Esophagus muscularis mucosa (tissue), 4 donors: Measurements from ENCODE around the gene PPP1R3F. TPM values are rescaled to one million over a fixed set of nuclear protein-coding genes. Genes with fewer than 3 reads are reported as not detected.

Source experiments
- DNase-seq: peaks from one replicate; pipeline ENCODE4 v3.0.0-alpha.2; 2017; ENCODE audit errors: extremely low spot score
- H3K27ac ChIP-seq, 4 donors: fragments of 200-600 bp; sonication (generic); replicated peaks in 1 of 4; 1 replicate in 3 of 4; 2 replicates in 1 of 4; pipeline ENCODE4 v1.5.1; 2016 to 2019; ENCODE audit warnings: mild to moderate bottlenecking in 1 of 4
- H3K27me3 ChIP-seq, 4 donors: fragments of 200-600 bp; sonication (generic); one replicate each; pipeline versions ENCODE4 v1.5.1 to v1.6.0; 2016 to 2019
- H3K36me3 ChIP-seq, 4 donors: fragments of 200-600 bp; sonication (generic); one replicate each; pipeline ENCODE4 v1.5.1; 2016 to 2019
- H3K4me1 ChIP-seq, 4 donors: fragments of 200-600 bp; sonication (generic); one replicate each; pipeline ENCODE4 v1.5.1; 2016 to 2019
- H3K4me3 ChIP-seq, 4 donors: fragments of 200-600 bp; sonication (generic); 1 replicate in 2 of 4; 2 replicates in 2 of 4; pipeline ENCODE4 v1.5.1; 2016 to 2019; ENCODE audit warnings: mild to moderate bottlenecking in 4 of 4, moderate library complexity in 1 of 4
- H3K9me3 ChIP-seq, 4 donors: fragments of 200-600 bp; sonication (generic); 1 replicate in 3 of 4; 2 replicates in 1 of 4; pipeline ENCODE4 v1.5.1; 2016 to 2019
- EP300 ChIP-seq: sonication (generic); formaldehyde crosslinking; IDR thresholded peaks from one replicate; pipeline ENCODE4 v1.6.1; 2017; ENCODE audit warnings: antibody characterized with exemption
- POLR2A ChIP-seq: fragments of 450-650 bp; IDR thresholded peaks from one replicate; pipeline ENCODE4 v1.6.1; 2017; ENCODE audit warnings: antibody characterized with exemption, moderate library complexity, mild to moderate bottlenecking, low read depth
- POLR2AphosphoS5 ChIP-seq, 2 donors: sonication (generic); formaldehyde crosslinking; IDR thresholded peaks; one replicate each; pipeline ENCODE4 v1.6.1; 2017; ENCODE audit warnings: antibody characterized with exemption in 2 of 2
- WGBS: methylation state at CpG from one replicate; pipeline ENCODE4 v1.1.5; 2018; 5-methylcytosine and 5-hydroxymethylcytosine counted together
- intact Hi-C: fragments of 100-400 bp; cut with DNase I; formaldehyde crosslinking; loops from one replicate; pipeline ENCODE4 v1.15.1; 2023
- total RNA-seq, 4 donors: library from RNA; depleted of rRNA; stranded (reverse); fragments of >200 nt; gene quantifications; one replicate each; pipeline versions ENCODE4 v1.1.0 to v1.2.1, GENCODE V29; 2016
- TF ChIP-seq, protein P1 (sequence below), 3 experiments: fragments of 200-600 bp in 2 of 3; fragments of 450-650 bp in 1 of 3; sonication (generic) in 2 of 3; IDR thresholded peaks; one replicate each; pipeline ENCODE4 v1.5.1; 2017 to 2019; ENCODE audit warnings: antibody characterized with exemption in 3 of 3, mild to moderate bottlenecking in 2 of 3, moderate library complexity in 1 of 3

PPP1R3F gene
- total RNA-seq, 4 donors from 2014 or later = 13.8 to 27.0 (median 16.4) TPM

DNA sequence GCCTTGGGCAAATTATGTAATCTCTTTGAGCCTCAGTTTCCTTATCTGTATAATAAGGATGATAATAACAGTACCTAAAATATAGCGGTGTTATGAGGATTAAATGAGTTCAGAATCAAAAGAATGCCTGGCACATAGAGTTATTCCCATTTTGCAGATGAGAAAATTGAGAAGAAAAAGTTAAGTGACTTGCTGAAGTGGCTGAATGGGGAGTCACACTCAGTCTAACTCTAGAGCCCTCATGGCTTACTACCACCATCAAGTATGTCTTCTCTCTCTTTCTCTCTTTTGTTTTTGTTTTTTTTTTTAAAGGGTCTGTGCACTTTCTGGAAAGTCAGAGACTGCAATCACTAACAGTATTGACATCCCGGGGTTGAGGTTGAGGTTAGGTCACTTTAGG, 37.1 kb upstream of the PPP1R3F start:
- no peak overlapping the region for H3K4me3 ChIP-seq
- no peaks in the 10 kb centered on the region for H3K9me3 ChIP-seq
- intact Hi-C loops = no loop called here
- H3K27me3 ChIP-seq = peaks cover 0 to 24% (median 0%) of the 10 kb centered on the region in 4 donors
- DNase-seq = no peak
- H3K4me1 ChIP-seq = peaks cover 0 to 22% (median 18%) of the 10 kb centered on the region in 4 donors
- H3K36me3 ChIP-seq = no peaks in the 10 kb centered on the region
- TF ChIP-seq POLR2AphosphoS5 (IDR thresholded peaks at IDR 0.05) = no peak
- TF ChIP-seq, protein P1, sequence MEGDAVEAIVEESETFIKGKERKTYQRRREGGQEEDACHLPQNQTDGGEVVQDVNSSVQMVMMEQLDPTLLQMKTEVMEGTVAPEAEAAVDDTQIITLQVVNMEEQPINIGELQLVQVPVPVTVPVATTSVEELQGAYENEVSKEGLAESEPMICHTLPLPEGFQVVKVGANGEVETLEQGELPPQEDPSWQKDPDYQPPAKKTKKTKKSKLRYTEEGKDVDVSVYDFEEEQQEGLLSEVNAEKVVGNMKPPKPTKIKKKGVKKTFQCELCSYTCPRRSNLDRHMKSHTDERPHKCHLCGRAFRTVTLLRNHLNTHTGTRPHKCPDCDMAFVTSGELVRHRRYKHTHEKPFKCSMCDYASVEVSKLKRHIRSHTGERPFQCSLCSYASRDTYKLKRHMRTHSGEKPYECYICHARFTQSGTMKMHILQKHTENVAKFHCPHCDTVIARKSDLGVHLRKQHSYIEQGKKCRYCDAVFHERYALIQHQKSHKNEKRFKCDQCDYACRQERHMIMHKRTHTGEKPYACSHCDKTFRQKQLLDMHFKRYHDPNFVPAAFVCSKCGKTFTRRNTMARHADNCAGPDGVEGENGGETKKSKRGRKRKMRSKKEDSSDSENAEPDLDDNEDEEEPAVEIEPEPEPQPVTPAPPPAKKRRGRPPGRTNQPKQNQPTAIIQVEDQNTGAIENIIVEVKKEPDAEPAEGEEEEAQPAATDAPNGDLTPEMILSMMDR (IDR thresholded peaks at IDR 0.05) = no peak
- TF ChIP-seq EP300 = no peak
- no peak for TF ChIP-seq POLR2A
- WGBS = 65% methylated on average over 2 of the region's 2 CpGs
- no peak overlapping the region for H3K27ac ChIP-seq

DNA sequence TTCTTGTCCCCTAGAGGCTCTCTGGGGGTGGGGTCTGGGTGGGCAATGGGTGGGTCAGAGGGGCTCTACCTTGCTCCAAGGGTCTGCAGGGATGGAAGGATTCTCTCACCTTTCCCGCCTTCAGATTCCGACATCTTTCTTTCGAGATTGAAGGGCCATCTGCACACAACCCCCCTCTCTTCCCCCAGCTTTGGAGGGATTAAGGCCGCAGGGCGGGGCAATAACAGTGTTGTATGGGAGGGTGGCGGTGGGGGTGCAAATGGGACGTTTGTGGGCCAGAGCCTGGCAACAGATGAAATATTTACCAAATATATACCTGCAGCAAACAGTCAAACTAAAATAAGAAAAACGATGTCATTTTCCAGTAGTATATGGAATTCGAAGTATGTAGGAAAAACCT, 36.4 kb upstream of the PPP1R3F start, which contains the start of gene CACNA1F:
Gene CACNA1F (minus strand): TSS at position 165 of the 400 bp plus-strand sequence. CDS start 31 bp downstream, at position 134.
- TF ChIP-seq POLR2AphosphoS5 (IDR thresholded peaks at IDR 0.05) (no peak), EP300 (no peak), POLR2A (no peak)
- TF ChIP-seq, protein P1 (IDR thresholded peaks at IDR 0.05) = no peak
- Histone ChIP-seq H3K27me3 (peaks cover 0 to 24% (median 0%) of the 10 kb centered on the region in 4 donors), H3K4me1 (peaks cover 0 to 22% (median 18%) of the 10 kb centered on the region in 4 donors), H3K4me3 (peak within 1 kb of the TSS; percentile 9 to 24 (median 14)), H3K9me3 (no peaks in the 10 kb centered on the region), H3K36me3 (no peaks in the 10 kb centered on the region), H3K27ac (no peak within 1 kb of the TSS)
- DNase-seq = no peak
- WGBS = 85% methylated on average over 9 of the region's 9 CpGs
- intact Hi-C loops = no loop called here

DNA sequence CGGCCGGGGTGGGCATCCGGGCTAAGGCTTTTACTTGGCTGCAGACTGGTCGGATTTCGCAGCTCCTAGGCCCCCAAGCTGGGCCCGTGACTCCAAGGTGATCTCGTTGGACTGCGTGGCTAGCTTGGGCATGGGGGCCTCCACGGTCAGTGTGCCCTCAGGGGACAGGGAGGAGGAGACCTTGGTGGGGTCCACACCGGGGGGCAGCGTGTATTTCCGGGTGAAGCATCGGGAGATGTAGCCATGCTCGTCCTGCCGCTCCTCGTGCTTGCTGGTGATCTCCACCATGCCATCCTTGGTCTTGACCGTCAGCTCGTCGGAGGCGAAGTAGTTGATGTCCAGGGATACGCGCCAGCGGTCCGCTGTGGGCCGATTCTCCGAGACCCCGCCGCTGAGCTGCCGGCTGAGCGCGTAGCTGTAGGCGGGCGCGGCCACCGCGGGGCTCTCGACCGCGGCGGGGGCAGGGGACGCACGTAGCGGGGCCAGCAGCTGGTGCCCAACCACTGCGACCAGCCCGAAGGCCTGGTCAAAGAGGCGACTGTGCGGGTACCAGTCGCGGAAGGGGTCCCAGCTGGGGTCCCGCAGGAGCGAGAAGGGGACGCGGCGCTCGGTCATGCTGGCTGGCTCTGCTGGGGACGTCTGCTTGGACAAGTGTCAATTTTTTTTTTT, 35.6 kb upstream of the PPP1R3F start:
- TF ChIP-seq, protein P1 (IDR thresholded peaks at IDR 0.05) = no peak
- TF ChIP-seq POLR2A (no peak), EP300 (no peak), POLR2AphosphoS5 (IDR thresholded peaks at IDR 0.05) (no peak)
- intact Hi-C loops = no loop called here
- Histone ChIP-seq H3K4me1 (peaks cover 0 to 22% (median 18%) of the 10 kb centered on the region in 4 donors), H3K27me3 (peaks cover 0 to 24% (median 0%) of the 10 kb centered on the region in 4 donors), H3K27ac (no peak overlapping the region), H3K9me3 (no peaks in the 10 kb centered on the region), H3K36me3 (no peaks in the 10 kb centered on the region), H3K4me3 (peak overlapping the region; percentile 9 to 24 (median 14))
- DNase-seq = no peak
- WGBS = 71% methylated on average over 25 of the region's 56 CpGs

DNA sequence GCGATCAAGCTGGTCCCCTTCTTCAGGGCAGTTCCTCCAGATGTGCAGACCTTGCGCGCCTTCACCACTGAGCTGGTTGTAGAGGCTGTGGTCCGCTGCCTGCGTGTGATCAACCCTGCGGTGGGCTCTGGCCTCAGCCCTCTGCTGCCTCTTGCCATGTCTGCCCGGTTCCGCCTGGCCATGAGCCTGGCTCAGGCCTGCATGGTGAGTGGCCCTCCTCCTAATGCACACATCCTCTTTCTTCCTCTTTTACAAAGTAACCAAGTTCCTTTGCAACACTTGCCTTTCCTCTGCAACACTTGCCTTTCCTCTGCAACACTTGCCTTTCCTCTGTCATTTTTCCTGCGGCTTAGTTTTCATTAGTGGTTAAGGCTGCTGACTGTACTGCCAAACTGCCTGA, 32.5 kb upstream of the PPP1R3F start:
- no peaks in the 10 kb centered on the region for H3K9me3 ChIP-seq
- no peak overlapping the region for H3K27ac ChIP-seq
- intact Hi-C loops = loop anchor here (5.0 kb wide), 1 partner anchor 35 kb away; the partner anchor contains the start of gene SYP
- H3K4me3 ChIP-seq = no peak overlapping the region
- H3K36me3 ChIP-seq = peaks cover 0 to 4% (median 1%) of the 10 kb centered on the region in 4 donors
- H3K4me1 ChIP-seq = peaks cover 0 to 16% (median 12%) of the 10 kb centered on the region in 4 donors
- TF ChIP-seq, protein P1 (IDR thresholded peaks at IDR 0.05) = no peak
- TF ChIP-seq EP300 (no peak), POLR2A (no peak), POLR2AphosphoS5 (IDR thresholded peaks at IDR 0.05) (no peak)
- H3K27me3 ChIP-seq = peaks cover 0 to 5% (median 0%) of the 10 kb centered on the region in 4 donors
- WGBS = 92% methylated on average over 9 of the region's 9 CpGs
- no peak for DNase-seq
